Pulmonary artery endothelial cell (primary cell): ENCODE measurements around the gene CACNA1D. TPM values are rescaled to one million over a fixed set of nuclear protein-coding genes. Genes with fewer than 3 reads are reported as not detected.
"Not testable (repeated sequence)": the region's sequence is repeated elsewhere in the genome, so short reads cannot be mapped to it uniquely, and the experiment has no call there.

ENCODE experiments used
- DNase-seq: peaks from one replicate; pipeline ENCODE4 v3.0.0-alpha.2; 2011; ENCODE audit warnings: low read depth, low spot score
- total RNA-seq: library from RNA; depleted of rRNA; stranded (reverse); fragments of >200 nt; gene quantifications from 2 replicates; pipeline ENCODE4 v1.2.3, GENCODE V29; 2014

Gene CACNA1D
- total RNA-seq, 1 donor from 2014 or later = not detected

GRCh38 chr3:53650424-53650823 lies 156.0 kb downstream of the CACNA1D start:
- DNase-seq = no peak

- no peak for DNase-seq
These were observed 156.7 kb downstream of the CACNA1D start for GRCh38 chr3:53650928-53651661.

DNA sequence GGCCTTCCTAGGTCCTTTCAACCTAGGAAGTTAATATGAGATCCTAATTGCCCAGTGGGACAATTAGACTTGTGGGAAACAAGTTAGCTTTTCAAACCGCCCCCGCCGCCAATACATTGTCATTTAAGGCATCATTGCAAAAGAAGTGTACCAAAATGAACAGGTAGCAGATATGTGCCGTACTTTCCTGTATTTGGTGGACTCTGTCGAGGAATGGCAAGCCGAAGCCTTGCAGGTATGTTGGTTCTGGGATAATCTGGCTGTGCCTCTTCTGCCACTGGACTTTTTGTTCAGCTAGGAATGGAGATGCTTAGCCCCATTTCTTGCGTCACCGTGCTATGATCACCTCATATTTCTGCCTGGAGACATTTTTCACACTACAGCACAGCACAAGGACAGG lies 157.5 kb downstream of the CACNA1D start:
- no peak for DNase-seq

GRCh38 chr3:53657651-53658050 lies 163.2 kb downstream of the CACNA1D start:
- no peak for DNase-seq

GRCh38 chr3:53658613-53659193 lies 164.3 kb downstream of the CACNA1D start:
- no peak for DNase-seq

DNA sequence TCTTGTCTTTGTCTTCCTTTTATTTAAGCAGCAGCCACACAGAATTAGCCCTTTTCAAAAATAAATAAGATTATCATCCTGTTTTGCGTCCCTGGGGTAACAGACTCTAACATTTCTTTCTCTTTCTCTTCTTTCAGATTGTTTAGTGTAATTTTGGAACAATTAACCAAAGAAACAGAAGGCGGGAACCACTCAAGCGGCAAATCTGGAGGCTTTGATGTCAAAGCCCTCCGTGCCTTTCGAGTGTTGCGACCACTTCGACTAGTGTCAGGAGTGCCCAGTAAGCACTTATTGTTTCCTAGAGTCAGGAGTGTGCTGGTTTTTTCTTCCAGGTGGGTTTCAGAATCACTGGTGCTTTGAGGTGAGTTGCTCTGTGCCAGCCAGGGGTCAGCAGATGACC lies 165.6 kb downstream of the CACNA1D start:
- no peak for DNase-seq

DNA sequence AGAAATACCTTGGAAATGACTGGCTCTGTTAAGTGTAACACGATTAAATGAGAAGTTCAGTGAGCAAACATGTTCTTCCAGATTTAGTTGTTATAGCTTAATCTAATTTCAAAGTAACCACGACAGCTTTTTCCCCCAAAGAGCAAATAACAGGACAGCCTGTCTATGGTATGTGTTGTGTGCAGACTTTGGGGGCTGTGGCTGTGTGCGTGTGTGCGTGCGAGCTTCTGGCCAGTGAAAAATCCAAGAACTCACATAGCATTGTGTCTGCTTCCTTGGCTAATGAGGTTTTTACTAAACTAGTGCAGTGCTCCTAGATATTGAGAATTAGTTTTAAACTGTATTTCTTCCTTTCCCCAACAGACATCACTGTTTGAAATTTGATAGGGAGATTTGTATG lies 167.1 kb downstream of the CACNA1D start:
- no peak for DNase-seq

DNA sequence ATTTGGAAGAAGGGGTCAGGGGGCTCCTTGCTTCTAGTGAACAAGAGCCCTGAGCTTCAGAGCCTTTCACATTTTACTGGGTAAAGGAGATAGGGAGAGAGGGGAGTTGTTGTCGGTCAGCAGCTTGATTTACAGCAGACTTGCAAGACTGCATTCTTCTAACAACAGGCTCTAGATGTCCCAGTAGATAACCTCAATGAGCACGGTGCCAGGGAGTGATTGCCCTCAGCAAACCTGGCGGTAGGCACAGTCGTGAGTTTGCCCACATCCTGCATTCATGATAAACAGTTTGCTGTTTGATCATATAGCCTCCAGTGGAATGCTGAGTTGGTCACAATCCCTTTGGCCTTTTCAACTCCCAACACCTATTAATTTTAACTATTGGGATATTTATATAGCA lies 170.4 kb downstream of the CACNA1D start:
- not testable (repeated sequence) for DNase-seq

GRCh38 chr3:53665608-53666425 lies 171.4 kb downstream of the CACNA1D start:
- no peak for DNase-seq

GRCh38 chr3:53668872-53669271 lies 174.5 kb downstream of the CACNA1D start:
- no peak for DNase-seq

GRCh38 chr3:53670721-53671120 lies 176.3 kb downstream of the CACNA1D start:
- no peak for DNase-seq

- DNase-seq = no peak
These were observed 177.0 kb downstream of the CACNA1D start for GRCh38 chr3:53671192-53671960.

GRCh38 chr3:53671961-53672299 lies 177.5 kb downstream of the CACNA1D start:
- DNase-seq = no peak

DNA sequence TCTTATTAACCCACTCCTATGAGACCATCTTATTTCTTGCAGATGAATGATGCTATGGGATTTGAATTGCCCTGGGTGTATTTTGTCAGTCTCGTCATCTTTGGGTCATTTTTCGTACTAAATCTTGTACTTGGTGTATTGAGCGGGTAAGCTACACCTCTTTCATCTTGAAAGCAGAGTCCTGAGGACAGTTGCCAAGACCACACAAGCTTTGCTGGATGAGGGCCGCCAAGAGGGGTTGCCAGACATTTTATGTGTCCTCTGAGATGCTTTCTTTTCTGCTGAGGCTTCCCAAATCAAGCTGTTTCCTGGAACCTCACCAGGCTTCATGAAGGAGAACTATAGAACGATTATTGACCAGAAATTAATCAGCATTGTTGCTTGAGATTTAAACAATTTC lies 178.6 kb downstream of the CACNA1D start:
- DNase-seq = no peak

DNA sequence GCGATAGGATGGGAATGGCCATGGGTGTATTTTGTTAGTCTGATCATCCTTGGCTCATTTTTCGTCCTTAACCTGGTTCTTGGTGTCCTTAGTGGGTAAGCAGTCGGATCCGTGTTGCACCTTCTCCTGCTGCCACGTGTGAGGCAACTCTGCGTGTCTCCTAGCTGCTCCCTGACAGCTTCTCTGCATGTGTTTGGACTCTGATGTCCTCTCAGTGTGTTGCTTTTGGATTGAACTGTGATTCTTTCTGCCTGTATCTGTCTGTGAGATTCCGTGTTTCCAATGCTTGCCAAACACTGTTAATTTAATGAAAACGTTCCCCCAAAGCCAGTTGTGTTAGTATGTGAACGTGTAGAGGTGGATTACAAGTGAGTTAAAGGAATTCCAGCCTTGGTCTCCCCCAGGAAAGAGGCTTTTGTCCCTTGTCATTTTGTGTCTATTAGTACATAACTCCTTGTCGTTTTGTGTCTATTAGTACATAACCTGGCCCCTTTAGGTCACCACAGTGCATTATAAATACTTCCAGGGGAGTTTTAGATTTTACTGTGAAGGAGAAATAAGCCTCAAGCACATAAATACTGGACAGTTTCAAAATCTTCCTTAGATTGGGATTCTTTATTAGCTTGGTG lies 179.4 kb downstream of the CACNA1D start:
- no peak for DNase-seq

GRCh38 chr3:53674582-53674981 lies 180.2 kb downstream of the CACNA1D start:
- no peak for DNase-seq

- no peak for DNase-seq
These were observed 180.7 kb downstream of the CACNA1D start for GRCh38 chr3:53675022-53675697.

GRCh38 chr3:53675942-53676341 lies 181.5 kb downstream of the CACNA1D start:
- no peak for DNase-seq

DNA sequence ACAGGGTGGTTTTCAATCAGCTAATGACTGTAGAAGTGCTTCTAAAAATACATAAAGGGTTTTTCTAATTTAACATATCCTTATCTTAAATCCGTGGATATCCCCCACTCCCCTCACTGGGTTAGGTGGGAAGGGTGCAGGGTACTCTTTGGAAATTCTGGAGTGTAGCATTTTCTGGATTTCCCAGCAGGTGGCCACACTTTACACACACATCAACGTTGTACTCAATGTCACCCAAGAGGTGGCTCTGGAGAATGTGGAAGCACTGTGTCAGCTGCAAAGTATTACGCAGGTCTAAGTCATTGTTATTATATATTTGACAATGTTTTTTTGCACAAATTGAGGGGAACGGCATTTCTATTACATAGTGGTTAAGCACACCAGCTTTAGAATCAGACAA lies 183.0 kb downstream of the CACNA1D start:
- DNase-seq = no peak

GRCh38 chr3:53680028-53680427 lies 185.6 kb downstream of the CACNA1D start:
- no peak for DNase-seq

- DNase-seq = no peak
These were observed 188.4 kb downstream of the CACNA1D start for GRCh38 chr3:53682807-53683206.
